ENCODE data around the gene KLF3.
A peak's percentile ranks its signal among the peaks of the same experiment; 100 is the strongest.

KLF3 gene

DNA sequence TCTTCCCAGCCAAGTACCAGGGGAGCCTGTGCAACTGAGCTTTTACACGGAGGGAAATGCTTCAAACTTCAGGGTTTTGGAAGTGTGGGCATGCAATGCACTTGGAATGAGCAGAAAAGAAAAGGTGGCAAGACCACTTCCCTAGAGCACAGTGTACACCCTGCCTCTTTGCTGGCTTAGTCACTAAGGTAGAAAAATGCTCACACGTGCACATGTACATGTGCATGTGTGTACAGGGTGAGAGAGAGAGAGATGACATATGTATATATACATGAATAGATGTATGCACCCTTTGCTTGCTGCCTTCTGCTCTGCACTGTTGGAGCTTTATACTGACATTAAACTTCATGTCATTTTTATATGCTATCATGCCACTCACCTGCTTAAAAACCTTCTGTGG, 7.9 kb upstream of the KLF3 start:
- TF ChIP-seq, protein P1, sequence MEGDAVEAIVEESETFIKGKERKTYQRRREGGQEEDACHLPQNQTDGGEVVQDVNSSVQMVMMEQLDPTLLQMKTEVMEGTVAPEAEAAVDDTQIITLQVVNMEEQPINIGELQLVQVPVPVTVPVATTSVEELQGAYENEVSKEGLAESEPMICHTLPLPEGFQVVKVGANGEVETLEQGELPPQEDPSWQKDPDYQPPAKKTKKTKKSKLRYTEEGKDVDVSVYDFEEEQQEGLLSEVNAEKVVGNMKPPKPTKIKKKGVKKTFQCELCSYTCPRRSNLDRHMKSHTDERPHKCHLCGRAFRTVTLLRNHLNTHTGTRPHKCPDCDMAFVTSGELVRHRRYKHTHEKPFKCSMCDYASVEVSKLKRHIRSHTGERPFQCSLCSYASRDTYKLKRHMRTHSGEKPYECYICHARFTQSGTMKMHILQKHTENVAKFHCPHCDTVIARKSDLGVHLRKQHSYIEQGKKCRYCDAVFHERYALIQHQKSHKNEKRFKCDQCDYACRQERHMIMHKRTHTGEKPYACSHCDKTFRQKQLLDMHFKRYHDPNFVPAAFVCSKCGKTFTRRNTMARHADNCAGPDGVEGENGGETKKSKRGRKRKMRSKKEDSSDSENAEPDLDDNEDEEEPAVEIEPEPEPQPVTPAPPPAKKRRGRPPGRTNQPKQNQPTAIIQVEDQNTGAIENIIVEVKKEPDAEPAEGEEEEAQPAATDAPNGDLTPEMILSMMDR (conservative IDR thresholded peaks at IDR 0.05): no peak
- no peak overlapping the region for H3K27ac ChIP-seq

DNA sequence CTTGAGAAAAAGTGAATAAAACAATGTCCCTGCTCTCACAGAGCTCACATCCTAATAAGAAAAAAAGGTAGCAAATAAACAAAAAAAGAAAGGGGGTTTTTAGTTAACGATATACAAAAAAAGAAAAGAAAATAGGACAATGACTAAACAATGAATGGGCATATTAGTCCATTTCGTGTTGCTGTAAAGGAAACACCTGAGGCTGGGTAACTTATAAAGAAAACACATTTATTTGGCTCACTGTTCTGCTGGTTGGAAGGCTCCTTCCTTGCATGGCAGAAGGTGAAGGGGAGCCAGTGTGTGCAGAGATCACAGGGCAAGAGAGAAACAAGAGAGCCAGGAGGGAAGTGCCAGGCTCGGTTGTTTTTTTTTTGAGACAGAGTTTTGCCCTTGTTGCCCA, 4.7 kb upstream of the KLF3 start:
- TF ChIP-seq, protein P1 (conservative IDR thresholded peaks at IDR 0.05): no peak
- H3K27ac ChIP-seq: no peak overlapping the region

DNA sequence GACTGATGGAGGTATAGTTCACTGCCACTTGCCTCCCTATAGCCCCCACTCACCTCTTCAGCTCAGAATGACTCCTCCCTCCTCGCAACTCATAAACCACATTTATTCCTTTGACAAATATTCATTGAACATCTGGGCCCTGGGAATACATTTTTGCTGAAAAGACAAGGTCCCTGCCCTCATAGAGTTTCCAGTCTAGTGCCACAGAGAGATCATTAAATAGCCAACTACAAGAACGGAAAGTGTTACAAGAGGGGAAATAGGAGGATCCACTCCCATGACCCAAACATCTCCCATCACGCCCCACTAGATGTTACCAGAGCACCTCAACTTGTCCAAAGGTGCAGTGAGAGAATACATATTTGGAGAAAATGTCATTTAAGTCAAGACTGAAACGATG, 3.2 kb upstream of the KLF3 start:
- TF ChIP-seq, protein P1 (conservative IDR thresholded peaks at IDR 0.05): no peak
- H3K27ac ChIP-seq: no peak overlapping the region

DNA sequence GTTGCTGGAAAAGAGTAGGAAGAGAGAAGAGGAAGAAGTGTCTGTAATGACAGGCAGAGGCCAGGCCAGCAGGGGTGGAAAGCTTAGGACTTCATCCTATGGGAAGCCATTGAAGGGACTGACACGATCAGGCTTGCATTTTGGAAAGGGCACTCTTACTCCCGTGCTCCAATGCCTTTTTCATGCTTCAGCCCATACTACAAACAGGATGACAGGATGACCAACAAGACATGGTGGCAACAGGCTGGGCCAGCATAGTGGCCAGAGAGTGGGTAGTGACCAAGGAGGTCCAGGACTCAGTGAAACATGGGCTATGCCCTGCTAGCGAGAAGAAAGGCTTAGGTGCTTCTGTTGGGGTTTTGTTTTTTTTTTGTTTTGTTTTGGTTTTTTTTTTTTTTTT, 2.6 kb upstream of the KLF3 start:
- H3K27ac ChIP-seq: no peak overlapping the region
- TF ChIP-seq, protein P1 (conservative IDR thresholded peaks at IDR 0.05): no peak

DNA sequence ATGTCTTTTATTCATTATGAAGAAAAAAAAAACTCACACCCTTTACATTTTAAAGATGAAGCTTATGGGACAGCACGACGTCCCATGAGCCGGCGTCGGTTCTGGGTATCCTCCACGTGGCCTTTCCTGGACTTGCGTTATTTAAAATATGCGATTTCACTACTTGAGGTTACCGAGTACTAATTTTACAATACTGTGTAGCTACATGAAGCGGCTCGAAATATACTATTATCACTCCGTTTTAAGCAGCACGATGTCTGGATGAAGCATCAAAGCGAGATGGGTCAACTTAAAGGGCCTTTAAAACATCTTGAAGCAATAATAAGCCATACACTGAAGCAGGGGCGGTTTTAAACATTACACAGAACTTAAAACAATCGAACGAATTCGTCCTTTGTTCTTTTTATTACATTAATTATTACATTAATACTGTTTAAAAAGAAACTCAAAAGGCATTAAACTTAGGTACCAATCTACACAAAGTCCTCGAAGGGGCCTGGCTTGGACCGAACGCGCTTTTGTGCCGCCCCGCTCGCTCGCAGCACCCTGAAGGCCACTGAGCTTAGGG, 1.4 kb upstream of the KLF3 start:
- H3K27ac ChIP-seq: peak overlapping the region; percentile 99
- TF ChIP-seq, protein P1 (conservative IDR thresholded peaks at IDR 0.05): no peak

DNA sequence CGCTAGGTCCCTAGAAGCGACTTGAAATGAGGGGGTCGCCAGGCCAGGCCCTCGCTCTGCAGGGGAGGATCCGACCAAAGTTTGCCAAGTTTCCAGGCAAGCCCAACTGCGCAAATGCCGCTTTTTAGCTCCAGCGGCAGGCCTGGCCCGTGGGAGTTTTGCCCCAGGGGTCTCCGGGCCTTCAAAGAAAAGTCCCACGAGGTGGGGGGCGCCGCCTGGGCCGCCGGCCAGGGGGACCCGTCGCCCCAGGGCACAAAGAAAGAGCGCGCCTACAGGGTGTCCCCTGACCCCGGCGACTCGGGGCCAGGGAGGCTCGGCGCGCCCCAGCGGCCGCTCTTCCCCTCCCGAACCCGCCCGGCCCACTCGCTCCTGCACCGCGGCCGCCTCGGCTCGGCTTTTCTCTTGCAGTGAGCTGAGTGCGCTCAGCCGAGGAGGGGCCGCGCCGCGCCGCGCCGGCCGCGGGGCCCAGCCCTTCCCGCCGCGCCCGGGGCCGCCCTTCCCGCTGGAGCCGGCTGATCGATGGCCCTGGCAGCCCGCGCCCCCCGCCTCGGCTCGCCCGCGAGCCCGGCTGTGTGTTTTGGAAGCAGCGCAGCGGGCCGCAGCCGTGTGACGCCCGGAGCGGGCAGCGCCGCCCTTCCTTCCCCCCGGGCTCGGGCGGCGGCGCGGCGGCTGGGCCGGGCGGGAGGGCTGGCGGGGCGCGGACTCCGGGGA, 754 bp upstream of the KLF3 start:
- peak overlapping the region; percentile 99 for H3K27ac ChIP-seq
- TF ChIP-seq, protein P1 (conservative IDR thresholded peaks at IDR 0.05): 0 out of 2 replicates have a peak, but pooled peaks have one; percentile 6

DNA sequence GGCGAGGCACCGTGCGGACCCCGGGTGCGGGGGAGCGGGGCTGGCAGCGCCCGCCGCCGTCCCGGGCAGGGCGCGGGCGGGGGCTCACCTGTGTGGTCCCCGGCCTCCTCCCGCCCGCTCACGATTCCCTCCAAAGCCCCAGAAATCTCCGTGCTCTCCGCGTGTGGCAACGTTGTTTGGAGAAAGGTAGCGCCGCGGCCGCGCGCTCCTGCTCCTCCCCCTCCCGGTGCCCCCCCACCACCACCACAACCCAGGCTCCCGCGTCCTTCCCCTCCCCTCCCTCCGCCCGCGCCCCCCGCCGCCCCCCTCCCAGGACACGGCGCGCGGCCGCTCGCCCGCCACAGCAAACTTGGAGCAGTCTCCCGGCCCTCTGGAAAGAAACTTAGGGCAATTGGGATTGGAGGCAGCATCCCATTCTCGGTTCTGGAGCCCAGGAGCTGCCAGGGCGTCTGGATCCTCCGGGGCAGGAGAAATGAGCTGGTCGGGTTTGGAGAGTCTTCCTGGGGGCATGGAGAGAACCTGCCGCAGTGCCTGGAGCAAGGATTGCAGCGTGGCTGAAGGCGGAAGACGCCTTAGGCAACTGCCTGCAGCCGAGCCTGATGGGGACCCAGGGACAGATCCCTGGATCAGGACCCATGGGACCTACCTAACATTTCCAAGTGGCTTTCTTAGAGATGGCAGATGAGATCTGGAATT, 855 bp downstream of the KLF3 start:
- TF ChIP-seq, protein P1 (conservative IDR thresholded peaks at IDR 0.05): no peak
- H3K27ac ChIP-seq: peak overlapping the region; percentile 99
